Dedifferentiated amniotic fluid mesenchymal stem cell (primary cell): ENCODE data around the gene ODC1.

Experiments used
- DNase-seq: peaks from one replicate; pipeline ENCODE4 v3.0.0-alpha.2; 2016; ENCODE audit errors: extremely low spot score

Gene ODC1

GRCh38 chr2:10400568-10400977 is 47.6 kb downstream of the ODC1 start:
- no peak for DNase-seq

GRCh38 chr2:10400002-10400401 is 48.1 kb downstream of the ODC1 start:
- no peak for DNase-seq

GRCh38 chr2:10399358-10399757 is 48.8 kb downstream of the ODC1 start:
- no peak for DNase-seq

GRCh38 chr2:10398496-10398895 is 49.6 kb downstream of the ODC1 start:
- DNase-seq, result no peak

GRCh38 chr2:10397878-10398277 is 50.2 kb downstream of the ODC1 start:
- DNase-seq, result no peak

- DNase-seq, result no peak
Observed at GRCh38 chr2:10397297-10397875, 50.7 kb downstream of the ODC1 start.

- DNase-seq, result no peak
Observed at GRCh38 chr2:10396464-10396863, 51.7 kb downstream of the ODC1 start.

- DNase-seq, result no peak
Observed at GRCh38 chr2:10395893-10396292, 52.2 kb downstream of the ODC1 start.

GRCh38 chr2:10393640-10393982 is 54.5 kb downstream of the ODC1 start:
- DNase-seq, result no peak

GRCh38 chr2:10392951-10393639 is 55.0 kb downstream of the ODC1 start:
- DNase-seq, result no peak

- no peak for DNase-seq
Observed at GRCh38 chr2:10392548-10392947, 55.6 kb downstream of the ODC1 start.

GRCh38 chr2:10392100-10392499 is 56.0 kb downstream of the ODC1 start:
- no peak for DNase-seq

GRCh38 chr2:10390369-10390801 is 57.7 kb downstream of the ODC1 start:
- peak; percentile 19 for DNase-seq
